G401 (cell line): ENCODE measurements around the gene POLR2A. TPM values are rescaled to one million over a fixed set of nuclear protein-coding genes. Genes with fewer than 3 reads are reported as not detected.
A peak's percentile ranks its signal among the peaks of the same experiment; 100 is the strongest.

Source experiments
- DNase-seq: peaks from one replicate; pipeline ENCODE4 v3.0.0-alpha.2; 2015; ENCODE audit warnings: low spot score
- in situ Hi-C: cut with HindIII; loops from 2 replicates; pipeline ENCODE4 v1.10.0; 2016; ENCODE audit warnings: low sequenced_read_pairs, mixed read lengths
- total RNA-seq: library from RNA; depleted of rRNA; stranded (reverse); fragments of >200 nt; shearing (Covaris generic); gene quantifications from 2 replicates; pipeline ENCODE4 v1.2.3, GENCODE V29; 2014; rRNA removed

Gene POLR2A
- total RNA-seq: 52.7 and 52.8 TPM in 2 replicates

GRCh38 chr17:7484067-7484918, at the start of gene POLR2A:
POLR2A (plus strand) TSS chr17:7484366.
- in situ Hi-C loops: loop anchor here (25.0 kb wide), 1 partner anchor 97 kb away; the partner anchor contains the start of genes PLSCR3 and TNK1
- DNase-seq: peak; percentile 97

- no peak for DNase-seq
- in situ Hi-C loops: no loop called here
Measured at GRCh38 chr17:7435676-7436555, 48.2 kb upstream of the POLR2A start.

GRCh38 chr17:7436556-7437368, 47.4 kb upstream of the POLR2A start:
- in situ Hi-C loops: no loop called here
- peak; percentile 63 for DNase-seq

- no peak for DNase-seq
- in situ Hi-C loops: no loop called here
Measured at GRCh38 chr17:7437369-7437863, 46.8 kb upstream of the POLR2A start.

GRCh38 chr17:7437950-7438614, 46.1 kb upstream of the POLR2A start:
- in situ Hi-C loops: no loop called here
- DNase-seq: peak; percentile 44

- DNase-seq: no peak
- in situ Hi-C loops: no loop called here
Measured at GRCh38 chr17:7438656-7439460, 45.3 kb upstream of the POLR2A start.

GRCh38 chr17:7439462-7440112, 44.6 kb upstream of the POLR2A start, which contains the start of gene FGF11:
FGF11 (plus strand) TSS chr17:7439512; CDS start chr17:7439621, 109 bp downstream.
- DNase-seq: no peak
- in situ Hi-C loops: no loop called here

- DNase-seq: no peak
- in situ Hi-C loops: no loop called here
Measured at GRCh38 chr17:7440113-7440833, 43.9 kb upstream of the POLR2A start.

GRCh38 chr17:7440834-7441195, 43.4 kb upstream of the POLR2A start:
- DNase-seq: no peak
- in situ Hi-C loops: no loop called here

- in situ Hi-C loops: no loop called here
- DNase-seq: no peak
Measured at GRCh38 chr17:7441266-7441665, 42.9 kb upstream of the POLR2A start.

GRCh38 chr17:7442142-7442541, 42.0 kb upstream of the POLR2A start:
- no peak for DNase-seq
- in situ Hi-C loops: no loop called here

- in situ Hi-C loops: no loop called here
- DNase-seq: no peak
Measured at GRCh38 chr17:7443499-7444485, 40.4 kb upstream of the POLR2A start.

GRCh38 chr17:7444682-7445618, 39.2 kb upstream of the POLR2A start, which contains the start of gene CHRNB1:
CHRNB1 (plus strand) TSS chr17:7445061; CDS start chr17:7445128, 67 bp downstream.
- no peak for DNase-seq
- in situ Hi-C loops: no loop called here

- in situ Hi-C loops: no loop called here
- DNase-seq: no peak
Measured at GRCh38 chr17:7445619-7445968, 38.6 kb upstream of the POLR2A start.
